ENCODE data around the gene FLNC. TPM values are rescaled to one million over a fixed set of nuclear protein-coding genes. Genes with fewer than 3 reads are reported as not detected.
A peak's percentile ranks its signal among the peaks of the same experiment; 100 is the strongest.

The FLNC gene
- total and polyA plus RNA-seq, 9 of the 15 experiments (the other 6 are each of a cell fraction or from before 2014, with no cell fraction given) = 0.90 to 155 (median 28.8) TPM

DNA sequence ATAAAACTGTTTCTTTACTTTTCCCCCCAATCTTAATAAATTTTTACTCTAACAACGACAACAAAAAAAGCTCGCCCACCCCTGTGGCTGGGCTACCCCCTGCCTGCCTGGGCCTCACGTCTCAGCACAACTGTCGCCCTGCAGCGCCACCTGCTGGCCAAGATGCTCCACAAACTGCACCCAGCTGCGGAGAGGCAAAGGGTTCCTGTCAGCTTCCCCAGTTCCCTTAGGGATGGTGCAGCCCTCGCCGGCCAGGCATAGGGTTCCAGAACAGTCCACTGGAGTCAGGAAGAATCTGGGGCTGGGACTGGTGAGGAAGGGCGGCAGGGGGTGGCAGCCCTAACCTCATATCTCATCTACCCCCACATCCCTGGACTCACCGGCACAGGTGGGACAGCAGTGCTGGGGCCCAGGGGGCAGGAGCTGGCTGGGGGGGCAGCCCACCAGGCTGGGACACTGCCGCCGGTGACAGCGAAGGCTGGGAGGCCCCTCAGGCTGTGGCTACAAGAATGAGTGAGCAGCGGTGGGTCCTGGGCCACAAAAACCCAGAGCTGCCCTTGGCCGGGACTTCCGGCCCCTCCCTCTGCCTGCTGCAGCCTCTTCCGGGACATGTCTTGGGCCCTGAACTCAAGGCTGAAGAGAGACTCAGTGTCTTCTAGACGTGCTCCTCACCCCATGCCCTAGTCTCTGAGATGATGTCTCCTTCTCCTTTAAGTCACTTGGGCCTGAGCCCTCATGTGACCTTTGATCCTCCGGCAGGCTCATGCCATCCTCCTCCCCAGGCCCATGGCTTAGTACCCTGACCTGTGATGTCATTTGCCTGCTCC lies 53.6 kb downstream of the FLNC start:
- no peak overlapping the region for H3K4me3 ChIP-seq
- H3K79me2 ChIP-seq (ENCODE audit: control insufficient read depth, insufficient read depth, low read length) = no peaks in the 10 kb centered on the region
- POLR2A ChIA-PET = interaction anchor here (0.7 to 1.2 kb wide), 6 partner anchors 9 to 218 kb away, joined by 3 to 5 read pairs (median 3); no protein-coding TSS in a partner anchor
- intact Hi-C loops (cut with micrococcal nuclease) = loop anchor here (2.0 to 5.0 kb wide), 3 partner anchors 92 to 407 kb away; partner anchors contain the start of genes CCDC136, GARIN1A and METTL2B
- no peak overlapping the region for H3K4me2 ChIP-seq (ENCODE audit: insufficient read depth, low read length)
- H3K9me3 ChIP-seq (replicated peaks; ENCODE audit: control insufficient read depth, insufficient read depth, low read depth, low read length) = peaks cover 4% of the 10 kb centered on the region
- ATAC-seq = peak; percentile 79
- BruUV-seq (replicated peaks) = no TSS peak
- peak overlapping the region in 1 of 2 experiments; percentile 0; a peak in 1 of 4 replicates for H3K9ac ChIP-seq (ENCODE audit: insufficient read depth in 1 of 2, low read depth in 2 of 2, low read length in 2 of 2)
- H3K4me1 ChIP-seq (replicated peaks in 1 of 2; ENCODE audit: control insufficient read depth in 2 of 2, insufficient read depth in 2 of 2, low read length in 2 of 2) = peaks cover 0 to 54% of the 10 kb centered on the region in 2 experiments; a peak in 3 of 5 replicates
- no peaks in the 10 kb centered on the region for H3K36me3 ChIP-seq (ENCODE audit: control insufficient read depth, insufficient read depth, low read length)
- DNase-seq (ENCODE audit: extremely low read depth in 1 of 4, low spot score in 3 of 4) = peak; percentile 92 to 97 (median 96)
- WGBS (ENCODE audit: insufficient coverage, low coverage, missing lambda C conversion rate) = 33% methylated on average over 19 of the region's 19 CpGs
- CTCF ChIA-PET (ENCODE audit: low intra/inter-chr PET ratio) = interaction anchor here (0.5 to 1.1 kb wide), 4 partner anchors 269 to 456 kb away, joined by 3 to 4 read pairs (median 4); no protein-coding TSS in a partner anchor
- no peaks in the 10 kb centered on the region for H3K9me1 ChIP-seq (ENCODE audit: control insufficient read depth, insufficient read depth, low read length)
- peaks cover 2 to 19% of the 10 kb centered on the region in 2 experiments; a peak in 4 of 5 replicates for H3K27me3 ChIP-seq (ENCODE audit: control insufficient read depth in 2 of 2, insufficient read depth in 2 of 2, low read length in 2 of 2)
- H3K27ac ChIP-seq (ENCODE audit: extremely low read depth, low read depth, low read length) = no peak overlapping the region
- H4K20me1 ChIP-seq (replicated peaks; ENCODE audit: control insufficient read depth, insufficient read depth, low read length) = no peaks in the 10 kb centered on the region; the same call in 1 of the 2 replicates
- H2AFZ ChIP-seq (ENCODE audit: low read depth, low read length) = no peak overlapping the region
- in situ Hi-C loops (cut with MboI) = loop anchor here (5.0 kb wide), 2 partner anchors 207 to 272 kb away; no protein-coding TSS in a partner anchor
- peak; percentile 96 for FAIRE-seq
- TF ChIP-seq MYNN (IDR thresholded peaks at IDR 0.05) (peak; percentile 59; the same call in 1 of the 2 replicates), MYNN (CRISPR knock-in tag; IDR thresholded peaks at IDR 0.05) (no peak), NONO (IDR thresholded peaks at IDR 0.05; ENCODE audit: low read depth in 2 of 2, low read length in 1 of 2) (peak in 1 of 2 experiments; percentile 65; a peak in 1 of 4 replicates), ZNF253 (CRISPR knock-in tag; conservative IDR thresholded peaks at IDR 0.05) (no peak), RCOR1 (IDR thresholded peaks at IDR 0.05; ENCODE audit: borderline replicate concordance in 1 of 2, low read depth in 2 of 2, low read length in 2 of 2) (peak in 1 of 2 experiments; percentile 54; a peak in 1 of 4 replicates), DACH1 (IDR thresholded peaks at IDR 0.05; ENCODE audit: partially characterized antibody) (peak; percentile 42), DLX4 (CRISPR knock-in tag; IDR thresholded peaks at IDR 0.05) (no peak), MED1 (CRISPR knock-in tag; IDR thresholded peaks at IDR 0.05; ENCODE audit: borderline replicate concordance) (no peak), ZBTB7A (IDR thresholded peaks at IDR 0.05; ENCODE audit: borderline replicate concordance, control insufficient read depth, low read depth, low read length) (peak; percentile 96), SREBF2 (CRISPR knock-in tag; IDR thresholded peaks at IDR 0.05) (no peak), YY1 (IDR thresholded peaks at IDR 0.05; ENCODE audit: borderline replicate concordance in 1 of 3, control insufficient read depth in 1 of 3, extremely low read depth in 1 of 3, insufficient read depth in 3 of 3, insufficient read length in 1 of 3, insufficient replicate concordance in 2 of 3, low read depth in 1 of 3, low read length in 2 of 3) (peak in 2 of 3 experiments; percentile 50 to 74), ZNF274 (IDR thresholded peaks at IDR 0.05; ENCODE audit: borderline replicate concordance, low read depth, low read length) (no peak), HDAC2 (IDR thresholded peaks at IDR 0.05) (0 out of 2 replicates have a peak, but pooled peaks have one; percentile 8), CXXC5 (CRISPR knock-in tag; IDR thresholded peaks at IDR 0.05) (peak; percentile 54)
- TF ChIP-seq, protein P1, sequence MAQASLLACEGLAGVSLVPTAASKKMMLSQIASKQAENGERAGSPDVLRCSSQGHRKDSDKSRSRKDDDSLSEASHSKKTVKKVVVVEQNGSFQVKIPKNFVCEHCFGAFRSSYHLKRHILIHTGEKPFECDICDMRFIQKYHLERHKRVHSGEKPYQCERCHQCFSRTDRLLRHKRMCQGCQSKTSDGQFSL (CRISPR knock-in tag; IDR thresholded peaks at IDR 0.05) = peak; percentile 84
- TF ChIP-seq, protein P1 (tag; IDR thresholded peaks at IDR 0.05) = no peak
- TF ChIP-seq, protein P2, sequence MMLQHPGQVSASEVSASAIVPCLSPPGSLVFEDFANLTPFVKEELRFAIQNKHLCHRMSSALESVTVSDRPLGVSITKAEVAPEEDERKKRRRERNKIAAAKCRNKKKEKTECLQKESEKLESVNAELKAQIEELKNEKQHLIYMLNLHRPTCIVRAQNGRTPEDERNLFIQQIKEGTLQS (IDR thresholded peaks at IDR 0.05) = no peak
- TF ChIP-seq, protein P2 (CRISPR knock-in tag; conservative IDR thresholded peaks at IDR 0.05) = 0 out of 2 replicates have a peak, but pooled peaks have one; percentile 14
